GM12873 (cell line): ENCODE results near the gene KCNN4.

Experiments
- CTCF ChIP-seq: IDR thresholded peaks from 2 replicates; pipeline ENCODE4 v1.5.1; 2012; ENCODE audit warnings: low read depth, mild to moderate bottlenecking, moderate library complexity, low read length, control low read depth; ENCODE audit not compliant: insufficient read depth; ENCODE audit errors: missing control alignments

Gene KCNN4

GRCh38 chr19:43780706-43781525 lies at the start of gene KCNN4:
Gene KCNN4 (minus strand): TSS chr19:43780973. CDS start chr19:43780861, 112 bp downstream.
- TF ChIP-seq CTCF: no peak

GRCh38 chr19:43826787-43827754 lies 46.3 kb upstream of the KCNN4 start, which contains the start of gene ZNF283:
Gene ZNF283 (plus strand): TSS chr19:43827321. CDS start chr19:43833505, 6,184 bp downstream.
- no peak for TF ChIP-seq CTCF

GRCh38 chr19:43820884-43821215 lies 40.1 kb upstream of the KCNN4 start:
- no peak for TF ChIP-seq CTCF

- no peak for TF ChIP-seq CTCF
Observed at GRCh38 chr19:43820098-43820883, 39.5 kb upstream of the KCNN4 start.

GRCh38 chr19:43818500-43818899 lies 37.7 kb upstream of the KCNN4 start:
- TF ChIP-seq CTCF: no peak

GRCh38 chr19:43814663-43815352 lies 34.0 kb upstream of the KCNN4 start:
- no peak for TF ChIP-seq CTCF
